Endothelial cell of umbilical vein (primary cell): ENCODE results near the gene PLG.
"Not testable (repeated sequence)": the region's sequence is repeated elsewhere in the genome, so short reads cannot be mapped to it uniquely, and the experiment has no call there.

Experiments
- CTCF ChIP-seq, 2 donors: IDR thresholded peaks; 1 replicate in 1 of 2; 2 replicates in 1 of 2; pipeline ENCODE4 v1.5.1; 2011; ENCODE audit warnings: low read length in 2 of 2, mild to moderate bottlenecking in 2 of 2, moderate library complexity in 2 of 2, control low read depth in 1 of 2, inconsistent platforms in 1 of 2, low read depth in 1 of 2; ENCODE audit not compliant: insufficient read depth in 1 of 2; ENCODE audit errors: extremely low read depth in 1 of 2
- EZH2 ChIP-seq: IDR thresholded peaks from 2 replicates; pipeline ENCODE4 v1.6.1; 2012; ENCODE audit warnings: borderline replicate concordance, low read depth, mild to moderate bottlenecking, moderate library complexity, low read length, inconsistent platforms; ENCODE audit not compliant: severe bottlenecking
- GATA2 ChIP-seq: IDR thresholded peaks from 2 replicates; pipeline ENCODE4 v1.7.0; 2011; ENCODE audit warnings: low read depth, mild to moderate bottlenecking, moderate library complexity, mixed read lengths, low read length; ENCODE audit not compliant: insufficient read length, insufficient read depth
- POLR2A ChIP-seq: IDR thresholded peaks from 2 replicates; pipeline ENCODE4 v1.6.1; 2012; ENCODE audit warnings: low read depth, mild to moderate bottlenecking, control low read depth, low read length
- POLR2AphosphoS5 ChIP-seq: IDR thresholded peaks from 2 replicates; pipeline ENCODE4 v1.6.1; 2012; ENCODE audit warnings: low read depth, mild to moderate bottlenecking, control low read depth, low read length, moderate library complexity; ENCODE audit not compliant: insufficient read depth

DNA sequence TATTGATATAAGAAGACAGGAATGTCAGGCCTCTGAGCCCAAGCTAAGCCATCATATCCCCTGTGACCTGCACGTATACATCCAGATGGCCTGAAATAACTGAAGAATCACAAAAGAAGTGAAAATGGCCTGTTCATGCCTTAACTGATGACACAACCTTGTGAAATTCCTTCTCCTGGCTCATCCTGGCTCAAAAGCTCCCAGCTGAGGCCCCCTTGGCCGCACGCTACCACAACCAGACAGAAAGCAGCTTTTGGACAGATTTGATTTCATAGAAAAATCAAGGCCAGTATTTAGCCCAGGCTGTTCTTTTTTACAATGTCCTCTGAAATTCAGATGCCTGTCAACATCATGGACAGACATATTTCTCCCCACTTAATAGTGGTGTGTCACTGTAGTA is 78.6 kb downstream of the PLG start:
- TF ChIP-seq POLR2A; CTCF (IDR thresholded peaks at IDR 0.05; ENCODE audit: extremely low read depth in 1 of 2, insufficient read depth in 1 of 2, low read depth in 1 of 2, low read length in 2 of 2); EZH2; GATA2; POLR2AphosphoS5: not testable (repeated sequence)
